ENCODE data around the gene SPTBN1. TPM values are rescaled to one million over a fixed set of nuclear protein-coding genes. Genes with fewer than 3 reads are reported as not detected.

SPTBN1 gene
- total and polyA plus RNA-seq, 7 experiments from 2014 or later, result 43.3 to 207 (median 171) TPM

DNA sequence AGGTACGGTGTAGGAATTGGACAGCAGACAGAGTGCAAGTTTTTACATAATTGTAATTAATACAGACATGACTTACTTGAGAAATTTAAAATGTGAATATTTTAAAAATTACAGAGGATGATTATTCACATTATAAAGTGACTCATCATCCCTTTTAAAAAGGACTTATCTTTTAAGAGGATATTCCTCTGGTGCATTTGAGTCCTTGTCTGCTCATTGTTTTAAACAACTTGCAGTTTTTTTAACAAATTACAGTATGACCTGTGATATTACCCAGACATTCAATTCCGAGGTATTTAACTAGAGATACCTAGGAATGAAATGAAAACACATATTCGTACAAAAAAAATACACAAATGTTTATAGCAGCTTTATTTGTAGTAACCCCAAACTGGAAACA, 38.0 kb downstream of the SPTBN1 start:
- H3K4me3 ChIP-seq (ENCODE audit: low read length), result no peak overlapping the region
- Mint-ChIP-seq H3K4me3 (no peak overlapping the region), H3K9me3 (peaks cover 0 to 2% (median 0%) of the 10 kb centered on the region in 11 donors), H3K27me3 (peaks cover 8 to 39% (median 16%) of the 10 kb centered on the region in 5 donors), H3K27ac (no peak overlapping the region), H3K4me1 (peaks cover 0 to 4% (median 0%) of the 10 kb centered on the region in 7 donors), H3K36me3 (no peaks in the 10 kb centered on the region)
- H3K27me3 ChIP-seq (ENCODE audit: control insufficient read depth in 2 of 2, insufficient read depth in 2 of 2, low read length in 2 of 2), result no peaks in the 10 kb centered on the region
- ATAC-seq (no peak), DNase-seq (no peak)
- intact Hi-C loops (cut with micrococcal nuclease), result no loop called here
- ChIA-PET CTCF (no interaction called here), POLR2A (no interaction called here)
- no peak overlapping the region for H3K27ac ChIP-seq (ENCODE audit: low read depth, low read length)
- no peaks in the 10 kb centered on the region for H3K4me1 ChIP-seq (ENCODE audit: control insufficient read depth in 2 of 2, insufficient read depth in 2 of 2, low read length in 2 of 2)
- H3K36me3 ChIP-seq (ENCODE audit: control insufficient read depth in 2 of 3, insufficient read depth in 3 of 3, low read length in 3 of 3), result no peaks in the 10 kb centered on the region
- no peaks in the 10 kb centered on the region for H3K9me3 ChIP-seq (ENCODE audit: control insufficient read depth in 2 of 3, low read length in 3 of 3)

DNA sequence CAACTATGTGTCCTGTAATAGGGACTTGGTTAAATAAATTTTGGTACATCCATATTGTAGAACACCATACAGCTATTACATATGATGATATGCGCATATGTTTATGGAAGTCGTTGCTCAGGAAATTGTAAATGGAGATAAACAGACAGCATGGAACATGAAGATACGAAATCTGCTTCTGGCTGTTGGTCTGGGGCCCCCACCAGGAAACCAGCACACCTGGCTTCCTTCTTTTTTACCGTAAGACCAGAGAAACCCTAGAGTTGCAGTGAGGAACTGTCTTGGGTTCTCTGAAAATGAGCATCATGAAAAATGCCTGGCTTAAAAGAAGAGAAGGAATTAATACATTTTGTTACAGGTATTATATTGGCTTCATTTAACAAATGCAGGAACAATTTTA, 40.8 kb downstream of the SPTBN1 start:
- DNase-seq (no peak), ATAC-seq (no peak)
- POLR2A ChIA-PET, result no interaction called here
- Histone ChIP-seq H3K4me3 (ENCODE audit: low read length) (no peak overlapping the region), H3K4me1 (ENCODE audit: control insufficient read depth in 2 of 2, insufficient read depth in 2 of 2, low read length in 2 of 2) (no peaks in the 10 kb centered on the region), H3K27ac (ENCODE audit: low read depth, low read length) (no peak overlapping the region), H3K9me3 (ENCODE audit: control insufficient read depth in 2 of 3, low read length in 3 of 3) (no peaks in the 10 kb centered on the region), H3K36me3 (ENCODE audit: control insufficient read depth in 2 of 3, insufficient read depth in 3 of 3, low read length in 3 of 3) (no peaks in the 10 kb centered on the region), H3K27me3 (ENCODE audit: control insufficient read depth in 2 of 2, insufficient read depth in 2 of 2, low read length in 2 of 2) (no peaks in the 10 kb centered on the region)
- H3K27me3 Mint-ChIP-seq, result peaks cover 6 to 43% (median 9%) of the 10 kb centered on the region in 5 donors
- peaks cover 0 to 2% (median 0%) of the 10 kb centered on the region in 11 donors for H3K9me3 Mint-ChIP-seq
- CTCF ChIA-PET, result interaction anchor here (0.6 kb wide), 1 partner anchor 142 kb away, joined by 3 read pairs; no protein-coding TSS in a partner anchor
- intact Hi-C loops (cut with micrococcal nuclease), result no loop called here
- H3K4me1 Mint-ChIP-seq, result peaks cover 0 to 4% (median 0%) of the 10 kb centered on the region in 7 donors
- no peak overlapping the region for H3K4me3 Mint-ChIP-seq
- H3K27ac Mint-ChIP-seq, result no peak overlapping the region
- H3K36me3 Mint-ChIP-seq, result no peaks in the 10 kb centered on the region

DNA sequence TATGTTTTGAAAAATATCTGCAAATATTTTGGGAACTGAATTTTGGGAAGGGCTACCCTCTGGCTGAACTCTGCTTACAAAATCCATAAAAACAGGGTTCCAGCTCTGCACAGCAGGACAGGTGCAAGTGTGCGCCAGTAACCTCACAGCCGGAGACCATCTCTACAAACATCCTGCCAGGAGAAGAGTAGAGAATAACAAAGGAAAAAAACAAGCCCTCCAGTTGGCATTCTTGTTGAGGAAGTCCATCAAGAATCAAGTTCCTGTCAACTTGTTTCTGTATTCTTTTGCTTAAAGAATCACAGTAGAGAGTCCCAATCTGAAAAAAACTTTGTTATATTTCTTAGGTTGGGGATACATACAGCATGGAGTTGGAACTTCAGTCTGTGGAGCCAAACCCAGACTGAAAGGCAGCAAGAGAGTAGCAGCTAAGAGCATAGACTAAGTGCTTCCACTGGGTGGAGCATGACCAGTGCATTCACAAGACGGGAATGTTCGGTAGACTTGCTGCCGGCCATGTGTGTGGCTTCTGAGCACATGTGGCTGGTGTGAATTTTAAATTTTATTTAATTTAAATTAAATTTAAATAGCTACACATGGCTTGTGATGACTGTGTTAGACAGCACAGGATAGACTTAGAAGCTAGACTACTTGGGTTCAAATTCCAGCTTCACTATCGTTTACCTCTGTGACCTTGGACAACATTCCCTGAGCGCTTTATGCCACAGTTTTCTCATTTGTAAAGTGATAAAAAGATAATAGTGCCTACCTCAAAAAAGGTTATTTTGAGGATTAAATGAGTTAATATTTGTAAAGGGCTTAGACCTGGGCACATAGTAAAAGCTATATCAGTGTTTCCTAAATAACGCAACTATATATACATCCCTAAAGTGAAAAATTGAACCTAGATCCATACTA, 41.9 kb downstream of the SPTBN1 start:
- Histone ChIP-seq H3K9me3 (ENCODE audit: control insufficient read depth in 2 of 3, low read length in 3 of 3) (no peaks in the 10 kb centered on the region), H3K36me3 (ENCODE audit: control insufficient read depth in 2 of 3, insufficient read depth in 3 of 3, low read length in 3 of 3) (no peaks in the 10 kb centered on the region), H3K4me3 (ENCODE audit: low read length) (no peak overlapping the region), H3K4me1 (ENCODE audit: control insufficient read depth in 2 of 2, insufficient read depth in 2 of 2, low read length in 2 of 2) (no peaks in the 10 kb centered on the region), H3K27me3 (ENCODE audit: control insufficient read depth in 2 of 2, insufficient read depth in 2 of 2, low read length in 2 of 2) (no peaks in the 10 kb centered on the region), H3K27ac (ENCODE audit: low read depth, low read length) (no peak overlapping the region)
- peaks cover 6 to 39% (median 9%) of the 10 kb centered on the region in 5 donors for H3K27me3 Mint-ChIP-seq
- ChIA-PET CTCF (interaction anchor here (0.6 kb wide), 1 partner anchor 141 kb away, joined by 3 read pairs; no protein-coding TSS in a partner anchor), POLR2A (no interaction called here)
- peaks cover 0 to 4% (median 0%) of the 10 kb centered on the region in 7 donors for H3K4me1 Mint-ChIP-seq
- H3K36me3 Mint-ChIP-seq, result no peaks in the 10 kb centered on the region
- peaks cover 0 to 2% (median 0%) of the 10 kb centered on the region in 11 donors for H3K9me3 Mint-ChIP-seq
- H3K27ac Mint-ChIP-seq, result no peak overlapping the region
- no peak for DNase-seq
- intact Hi-C loops (cut with micrococcal nuclease), result no loop called here
- no peak for ATAC-seq
- H3K4me3 Mint-ChIP-seq, result no peak overlapping the region

DNA sequence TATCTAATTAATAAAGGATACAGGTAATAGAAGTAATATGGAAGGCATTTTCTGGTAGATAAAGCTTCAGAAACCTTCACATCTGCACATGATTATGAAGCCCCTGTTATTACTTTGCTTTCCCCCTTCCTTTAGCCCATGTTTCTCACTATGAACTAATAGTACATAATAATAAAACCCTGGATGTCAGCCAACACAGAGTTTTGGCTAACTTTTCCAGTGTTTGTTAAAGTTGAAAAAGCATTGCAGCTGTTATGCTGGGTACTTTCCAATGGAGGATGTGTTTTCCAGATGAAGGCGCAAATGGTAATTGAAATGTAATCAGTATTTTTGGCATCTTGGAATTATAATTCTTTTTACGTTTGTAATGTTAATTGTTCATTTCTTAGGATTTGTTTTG, 43.5 kb downstream of the SPTBN1 start:
- intact Hi-C loops (cut with micrococcal nuclease), result no loop called here
- Mint-ChIP-seq H3K36me3 (no peaks in the 10 kb centered on the region), H3K9me3 (peaks cover 0 to 2% (median 0%) of the 10 kb centered on the region in 11 donors), H3K27ac (no peak overlapping the region), H3K4me3 (no peak overlapping the region), H3K4me1 (peaks cover 0 to 4% (median 0%) of the 10 kb centered on the region in 7 donors), H3K27me3 (peaks cover 5 to 33% (median 5%) of the 10 kb centered on the region in 5 donors)
- DNase-seq (no peak), ATAC-seq (no peak)
- Histone ChIP-seq H3K27ac (ENCODE audit: low read depth, low read length) (no peak overlapping the region), H3K4me1 (ENCODE audit: control insufficient read depth in 2 of 2, insufficient read depth in 2 of 2, low read length in 2 of 2) (no peaks in the 10 kb centered on the region), H3K9me3 (ENCODE audit: control insufficient read depth in 2 of 3, low read length in 3 of 3) (no peaks in the 10 kb centered on the region), H3K27me3 (ENCODE audit: control insufficient read depth in 2 of 2, insufficient read depth in 2 of 2, low read length in 2 of 2) (no peaks in the 10 kb centered on the region), H3K4me3 (ENCODE audit: low read length) (no peak overlapping the region), H3K36me3 (ENCODE audit: control insufficient read depth in 2 of 3, insufficient read depth in 3 of 3, low read length in 3 of 3) (no peaks in the 10 kb centered on the region)
- POLR2A ChIA-PET, result no interaction called here
- CTCF ChIA-PET, result no interaction called here

DNA sequence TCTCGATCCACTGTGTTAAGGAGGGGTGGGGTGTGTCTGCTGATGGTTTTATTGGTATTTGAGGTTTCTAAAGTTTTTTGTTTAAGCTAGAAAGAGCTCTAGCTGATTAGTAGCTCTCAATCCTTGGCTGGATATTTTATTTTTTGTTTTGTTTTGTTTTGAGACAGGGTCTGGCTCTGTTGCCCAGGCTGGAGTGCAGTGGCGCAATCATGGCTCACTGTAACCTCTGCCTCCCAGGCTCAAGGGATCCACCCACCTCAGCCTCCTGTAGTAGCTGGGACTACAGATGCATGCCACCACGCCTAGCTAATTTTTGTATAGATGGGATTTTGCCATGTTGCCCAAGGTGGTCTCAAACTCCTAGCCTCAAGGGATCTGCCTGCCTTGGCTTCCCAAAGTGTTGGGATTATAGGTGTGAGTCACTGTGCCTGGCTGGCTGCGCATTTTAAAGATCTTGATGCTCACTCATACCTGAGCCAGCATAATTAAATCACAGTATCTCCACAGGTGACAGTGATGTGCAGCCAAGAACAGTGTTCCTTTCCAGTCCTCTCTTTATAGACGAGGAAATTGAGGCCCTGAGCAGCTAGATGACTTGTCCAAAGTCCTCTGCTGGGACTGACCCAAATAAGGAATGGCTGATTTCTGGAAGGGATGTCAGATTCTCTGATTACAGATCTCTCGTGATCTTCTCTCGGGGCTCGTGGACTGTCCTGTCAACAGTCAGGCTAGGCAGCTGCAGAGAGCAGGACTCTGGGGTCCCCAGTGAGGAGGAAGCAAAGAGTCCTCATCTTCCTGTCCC, 44.5 kb downstream of the SPTBN1 start:
- Mint-ChIP-seq H3K4me3 (no peak overlapping the region), H3K9me3 (no peaks in the 10 kb centered on the region), H3K36me3 (no peaks in the 10 kb centered on the region), H3K4me1 (peaks cover 0 to 4% (median 0%) of the 10 kb centered on the region in 7 donors), H3K27ac (no peak overlapping the region), H3K27me3 (peaks cover 0 to 31% (median 0%) of the 10 kb centered on the region in 5 donors)
- no peak overlapping the region for H3K27ac ChIP-seq (ENCODE audit: low read depth, low read length)
- ChIA-PET CTCF (interaction anchor here (0.8 kb wide), 1 partner anchor 203 kb away, joined by 4 read pairs; no protein-coding TSS in a partner anchor), POLR2A (interaction anchor here (0.5 kb wide), 1 partner anchor 10 kb away, joined by 3 read pairs; no protein-coding TSS in a partner anchor)
- no peak overlapping the region for H3K4me3 ChIP-seq (ENCODE audit: low read length)
- ATAC-seq, result no peak
- no peaks in the 10 kb centered on the region for H3K9me3 ChIP-seq (ENCODE audit: control insufficient read depth in 2 of 3, low read length in 3 of 3)
- no peaks in the 10 kb centered on the region for H3K36me3 ChIP-seq (ENCODE audit: control insufficient read depth in 2 of 3, insufficient read depth in 3 of 3, low read length in 3 of 3)
- no peak for DNase-seq
- H3K27me3 ChIP-seq (ENCODE audit: control insufficient read depth in 2 of 2, insufficient read depth in 2 of 2, low read length in 2 of 2), result no peaks in the 10 kb centered on the region
- H3K4me1 ChIP-seq (ENCODE audit: control insufficient read depth in 2 of 2, insufficient read depth in 2 of 2, low read length in 2 of 2), result no peaks in the 10 kb centered on the region
- intact Hi-C loops (cut with micrococcal nuclease), result no loop called here

DNA sequence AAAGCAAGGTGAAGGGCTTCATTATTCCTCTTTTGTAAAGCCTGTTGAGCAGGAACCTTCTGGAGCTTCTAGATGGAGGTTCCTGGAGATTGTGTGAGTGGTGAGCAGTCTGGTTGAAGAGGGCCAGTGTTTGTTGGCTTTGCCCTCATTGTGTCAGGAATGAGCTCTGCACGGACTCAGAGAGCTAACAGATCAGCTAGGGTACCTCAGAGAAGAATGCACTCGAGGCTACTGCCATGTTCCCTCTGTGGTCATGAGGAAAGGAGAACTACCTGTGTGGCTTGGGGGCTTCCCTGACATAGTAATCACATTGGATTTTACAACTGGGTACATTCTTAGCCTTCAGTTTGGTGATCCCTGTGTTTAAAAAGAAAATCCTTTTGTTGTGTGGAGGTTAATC, 46.6 kb downstream of the SPTBN1 start:
- no peak overlapping the region for H3K27ac ChIP-seq (ENCODE audit: low read depth, low read length)
- Mint-ChIP-seq H3K4me3 (no peak overlapping the region), H3K9me3 (no peaks in the 10 kb centered on the region), H3K4me1 (no peaks in the 10 kb centered on the region), H3K36me3 (no peaks in the 10 kb centered on the region), H3K27ac (no peak overlapping the region), H3K27me3 (peaks cover 0 to 22% (median 0%) of the 10 kb centered on the region in 5 donors)
- H3K36me3 ChIP-seq (ENCODE audit: control insufficient read depth in 2 of 3, insufficient read depth in 3 of 3, low read length in 3 of 3), result no peaks in the 10 kb centered on the region
- intact Hi-C loops (cut with micrococcal nuclease), result loop anchor here (1.0 kb wide), 1 partner anchor 395 kb away; no protein-coding TSS in a partner anchor
- no peaks in the 10 kb centered on the region for H3K9me3 ChIP-seq (ENCODE audit: control insufficient read depth in 2 of 3, low read length in 3 of 3)
- H3K4me1 ChIP-seq (ENCODE audit: control insufficient read depth in 2 of 2, insufficient read depth in 2 of 2, low read length in 2 of 2), result no peaks in the 10 kb centered on the region
- no peak for ATAC-seq
- H3K4me3 ChIP-seq (ENCODE audit: low read length), result no peak overlapping the region
- DNase-seq, result no peak
- POLR2A ChIA-PET, result no interaction called here
- H3K27me3 ChIP-seq (ENCODE audit: control insufficient read depth in 2 of 2, insufficient read depth in 2 of 2, low read length in 2 of 2), result no peaks in the 10 kb centered on the region
- CTCF ChIA-PET, result interaction anchor here (0.8 to 1.1 kb wide), 2 partner anchors 56 to 589 kb away, joined by 3 read pairs; no protein-coding TSS in a partner anchor

Measured in naive thymus-derived CD4-positive, alpha-beta T cell (primary cell).